ENCODE data around the gene RTL9. TPM values are rescaled to one million over a fixed set of nuclear protein-coding genes. Genes with fewer than 3 reads are reported as not detected.

Gene RTL9
- total RNA-seq, 1 donor from 2014 or later: 0.05 TPM

DNA sequence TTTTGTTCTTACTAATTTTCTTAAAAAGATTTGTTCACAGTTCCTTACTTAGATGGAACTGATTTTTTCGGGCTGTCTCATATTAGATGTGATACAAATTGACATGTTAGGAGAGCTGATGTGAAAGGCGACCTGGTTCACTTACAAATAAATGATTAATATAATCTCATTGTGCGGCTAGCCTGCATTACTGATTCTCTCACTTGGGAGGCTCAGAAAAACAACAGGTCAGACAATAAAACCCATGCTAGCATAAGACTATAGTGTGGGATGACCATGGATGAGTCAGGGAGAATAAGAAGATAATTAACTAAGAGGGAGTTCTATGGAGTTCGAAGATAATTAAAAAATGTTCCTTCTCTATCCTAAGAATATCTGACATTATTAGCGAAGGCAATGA, 40.8 kb downstream of the RTL9 start:
- Mint-ChIP-seq H3K27ac (ENCODE audit: unreplicated experiment) (no peak overlapping the region), H3K4me3 (ENCODE audit: unreplicated experiment) (no peak overlapping the region), H3K4me1 (ENCODE audit: unreplicated experiment) (peaks cover 42% of the 10 kb centered on the region), H3K9me3 (ENCODE audit: unreplicated experiment) (no peaks in the 10 kb centered on the region), H3K27me3 (ENCODE audit: unreplicated experiment) (no peaks in the 10 kb centered on the region), H3K36me3 (ENCODE audit: unreplicated experiment) (no peaks in the 10 kb centered on the region)
- DNase-seq (ENCODE audit: extremely low spot score, unreplicated experiment): no peak
- TF ChIP-seq, protein P1, sequence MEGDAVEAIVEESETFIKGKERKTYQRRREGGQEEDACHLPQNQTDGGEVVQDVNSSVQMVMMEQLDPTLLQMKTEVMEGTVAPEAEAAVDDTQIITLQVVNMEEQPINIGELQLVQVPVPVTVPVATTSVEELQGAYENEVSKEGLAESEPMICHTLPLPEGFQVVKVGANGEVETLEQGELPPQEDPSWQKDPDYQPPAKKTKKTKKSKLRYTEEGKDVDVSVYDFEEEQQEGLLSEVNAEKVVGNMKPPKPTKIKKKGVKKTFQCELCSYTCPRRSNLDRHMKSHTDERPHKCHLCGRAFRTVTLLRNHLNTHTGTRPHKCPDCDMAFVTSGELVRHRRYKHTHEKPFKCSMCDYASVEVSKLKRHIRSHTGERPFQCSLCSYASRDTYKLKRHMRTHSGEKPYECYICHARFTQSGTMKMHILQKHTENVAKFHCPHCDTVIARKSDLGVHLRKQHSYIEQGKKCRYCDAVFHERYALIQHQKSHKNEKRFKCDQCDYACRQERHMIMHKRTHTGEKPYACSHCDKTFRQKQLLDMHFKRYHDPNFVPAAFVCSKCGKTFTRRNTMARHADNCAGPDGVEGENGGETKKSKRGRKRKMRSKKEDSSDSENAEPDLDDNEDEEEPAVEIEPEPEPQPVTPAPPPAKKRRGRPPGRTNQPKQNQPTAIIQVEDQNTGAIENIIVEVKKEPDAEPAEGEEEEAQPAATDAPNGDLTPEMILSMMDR (IDR thresholded peaks at IDR 0.05): no peak

DNA sequence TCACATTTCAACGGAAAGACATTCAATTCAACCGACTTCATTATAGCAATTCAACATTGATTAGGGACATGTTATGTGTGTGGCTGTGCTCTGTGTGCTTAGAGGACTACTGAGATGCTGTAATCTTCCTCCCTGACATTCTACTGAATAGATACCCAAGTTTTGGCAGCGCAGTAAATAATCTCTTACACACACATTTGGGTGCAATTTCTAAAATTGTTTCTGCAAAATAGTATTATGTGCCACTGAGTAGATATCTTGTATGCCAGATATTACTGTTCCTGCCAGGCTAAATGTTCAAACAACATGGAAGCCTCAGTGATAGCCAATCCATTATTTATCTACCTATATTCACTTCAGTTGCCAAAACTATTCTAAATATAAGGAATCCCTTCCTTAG, 41.3 kb downstream of the RTL9 start:
- peaks cover 38% of the 10 kb centered on the region for H3K4me1 Mint-ChIP-seq (ENCODE audit: unreplicated experiment)
- DNase-seq (ENCODE audit: extremely low spot score, unreplicated experiment): no peak
- H3K9me3 Mint-ChIP-seq (ENCODE audit: unreplicated experiment): no peaks in the 10 kb centered on the region
- H3K27ac Mint-ChIP-seq (ENCODE audit: unreplicated experiment): no peak overlapping the region
- no peak overlapping the region for H3K4me3 Mint-ChIP-seq (ENCODE audit: unreplicated experiment)
- TF ChIP-seq, protein P1 (IDR thresholded peaks at IDR 0.05): no peak
- no peaks in the 10 kb centered on the region for H3K27me3 Mint-ChIP-seq (ENCODE audit: unreplicated experiment)
- H3K36me3 Mint-ChIP-seq (ENCODE audit: unreplicated experiment): no peaks in the 10 kb centered on the region

DNA sequence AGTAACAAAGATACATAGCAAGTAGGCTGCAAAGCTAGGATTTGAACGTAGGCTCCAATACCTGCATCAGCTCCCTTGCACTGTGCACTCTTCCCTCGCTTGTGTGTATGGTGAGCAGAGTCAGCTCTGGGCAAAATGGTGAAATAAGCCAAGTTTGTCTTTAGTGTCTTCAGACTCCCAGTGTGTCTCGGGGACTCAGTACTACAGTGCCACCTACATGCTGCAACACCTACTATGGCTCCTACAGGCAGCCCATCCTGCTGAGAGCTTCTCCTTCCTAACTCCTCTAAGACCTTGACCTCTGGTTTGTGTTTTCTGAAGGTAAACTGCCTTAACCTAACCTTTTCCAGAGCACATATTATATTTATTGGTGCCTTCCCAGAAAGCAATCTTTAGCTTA, 42.5 kb downstream of the RTL9 start:
- H3K27me3 Mint-ChIP-seq (ENCODE audit: unreplicated experiment): no peaks in the 10 kb centered on the region
- no peak overlapping the region for H3K27ac Mint-ChIP-seq (ENCODE audit: unreplicated experiment)
- H3K4me3 Mint-ChIP-seq (ENCODE audit: unreplicated experiment): no peak overlapping the region
- H3K9me3 Mint-ChIP-seq (ENCODE audit: unreplicated experiment): no peaks in the 10 kb centered on the region
- no peak for DNase-seq (ENCODE audit: extremely low spot score, unreplicated experiment)
- no peaks in the 10 kb centered on the region for H3K36me3 Mint-ChIP-seq (ENCODE audit: unreplicated experiment)
- peaks cover 26% of the 10 kb centered on the region for H3K4me1 Mint-ChIP-seq (ENCODE audit: unreplicated experiment)
- TF ChIP-seq, protein P1 (IDR thresholded peaks at IDR 0.05): no peak

DNA sequence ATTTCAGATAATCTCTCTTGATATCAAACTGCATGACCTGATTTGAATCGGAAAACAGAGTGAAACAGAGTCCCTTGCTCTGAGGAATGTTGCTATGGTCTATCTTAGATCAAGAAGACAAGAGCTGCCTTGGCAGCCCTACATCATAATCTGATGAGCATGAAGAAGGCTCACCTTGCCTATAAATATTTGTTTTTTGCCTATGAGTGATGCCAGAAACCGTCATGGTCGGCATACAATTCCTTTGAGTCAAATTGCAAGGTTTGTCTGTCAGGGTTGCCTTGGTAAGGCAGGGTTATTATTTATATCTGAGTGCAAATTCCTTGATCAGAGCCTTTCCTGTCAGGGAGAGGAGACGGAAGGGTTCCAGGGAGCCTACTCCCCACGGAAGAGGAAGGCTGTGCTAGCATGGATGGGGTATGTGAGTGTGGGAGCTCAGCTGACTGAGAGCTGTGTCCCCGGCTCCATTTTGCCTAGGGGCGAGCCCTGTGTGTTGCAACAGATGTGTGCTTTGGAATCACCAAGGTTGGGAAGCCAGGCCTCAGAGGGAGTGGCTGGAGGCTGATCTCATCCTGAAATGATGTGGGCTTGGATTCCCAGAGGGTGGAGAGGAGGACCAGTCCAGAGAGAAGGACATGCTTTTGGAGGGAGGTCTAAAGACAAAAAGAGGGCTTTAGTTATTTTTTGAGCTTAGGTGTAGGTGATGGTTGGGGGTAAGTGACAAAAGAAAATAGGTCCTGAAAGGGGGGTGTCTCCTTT, 43.6 kb downstream of the RTL9 start:
- Mint-ChIP-seq H3K4me3 (ENCODE audit: unreplicated experiment) (no peak overlapping the region), H3K36me3 (ENCODE audit: unreplicated experiment) (no peaks in the 10 kb centered on the region), H3K9me3 (ENCODE audit: unreplicated experiment) (no peaks in the 10 kb centered on the region), H3K27me3 (ENCODE audit: unreplicated experiment) (no peaks in the 10 kb centered on the region), H3K4me1 (ENCODE audit: unreplicated experiment) (peaks cover 24% of the 10 kb centered on the region), H3K27ac (ENCODE audit: unreplicated experiment) (peak overlapping the region; percentile 67)
- TF ChIP-seq, protein P1 (IDR thresholded peaks at IDR 0.05): no peak
- no peak for DNase-seq (ENCODE audit: extremely low spot score, unreplicated experiment)

DNA sequence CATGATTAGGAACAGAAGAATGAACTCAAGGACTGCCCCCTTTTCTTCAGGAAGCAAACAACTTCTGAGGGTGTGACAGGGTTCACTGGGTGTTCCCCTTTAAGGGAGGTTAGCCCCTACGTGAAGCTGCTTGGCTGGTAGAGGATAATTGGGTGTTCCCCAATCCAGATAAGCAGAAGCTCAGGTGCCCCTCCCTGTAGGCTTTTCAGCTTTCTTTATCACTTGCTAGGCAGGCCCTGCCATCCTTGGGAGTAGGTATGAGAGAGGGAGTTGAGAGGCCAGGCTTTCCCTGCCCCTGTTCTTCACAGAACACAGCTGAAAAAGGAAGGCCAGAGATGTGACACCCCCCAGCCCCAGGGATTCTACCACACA, 44.2 kb downstream of the RTL9 start:
- Mint-ChIP-seq H3K4me1 (ENCODE audit: unreplicated experiment) (peaks cover 24% of the 10 kb centered on the region), H3K9me3 (ENCODE audit: unreplicated experiment) (no peaks in the 10 kb centered on the region), H3K27me3 (ENCODE audit: unreplicated experiment) (no peaks in the 10 kb centered on the region), H3K4me3 (ENCODE audit: unreplicated experiment) (no peak overlapping the region), H3K36me3 (ENCODE audit: unreplicated experiment) (no peaks in the 10 kb centered on the region), H3K27ac (ENCODE audit: unreplicated experiment) (peak overlapping the region; percentile 67)
- DNase-seq (ENCODE audit: extremely low spot score, unreplicated experiment): no peak
- TF ChIP-seq, protein P1 (IDR thresholded peaks at IDR 0.05): no peak
